SH-SY5Y (cell line): ENCODE results near the gene HOXB4.

ENCODE experiments used
- GATA2 ChIP-seq: IDR thresholded peaks from 2 replicates; pipeline ENCODE4 v1.6.1; 2011; ENCODE audit warnings: mild to moderate bottlenecking, low read depth, low read length
- GATA3 ChIP-seq: IDR thresholded peaks from 2 replicates; pipeline ENCODE4 v1.6.1; 2011; ENCODE audit warnings: low read depth, mild to moderate bottlenecking, low read length, moderate library complexity

Gene HOXB4

GRCh38 chr17:48577946-48578615 is at the start of gene HOXB4:
Gene HOXB4, minus strand, starts transcription at chr17:48578350. Its CDS starts 31 bp downstream, at chr17:48578319.
- TF ChIP-seq GATA3 (no peak), GATA2 (no peak)

GRCh38 chr17:48627118-48627597 is 49.0 kb upstream of the HOXB4 start:
- TF ChIP-seq GATA2 (no peak), GATA3 (no peak)

GRCh38 chr17:48626245-48627117 is 48.3 kb upstream of the HOXB4 start, which contains the start of gene HOXB9:
Gene HOXB9, minus strand, starts transcription at chr17:48626358. Its CDS starts 89 bp downstream, at chr17:48626269.
- TF ChIP-seq GATA3 (no peak), GATA2 (no peak)

- no peak for TF ChIP-seq GATA2
- no peak for TF ChIP-seq GATA3
Measured at GRCh38 chr17:48625495-48626244, 47.5 kb upstream of the HOXB4 start.

GRCh38 chr17:48624544-48625494 is 46.7 kb upstream of the HOXB4 start:
- TF ChIP-seq GATA3 (no peak), GATA2 (no peak)

GRCh38 chr17:48624118-48624517 is 46.0 kb upstream of the HOXB4 start:
- TF ChIP-seq GATA2 (no peak), GATA3 (no peak)

GRCh38 chr17:48623583-48623982 is 45.4 kb upstream of the HOXB4 start:
- TF ChIP-seq GATA2, result no peak
- TF ChIP-seq GATA3, result no peak

GRCh38 chr17:48622857-48623256 is 44.7 kb upstream of the HOXB4 start:
- TF ChIP-seq GATA2, result no peak
- TF ChIP-seq GATA3, result no peak

GRCh38 chr17:48621410-48622392 is 43.6 kb upstream of the HOXB4 start:
- TF ChIP-seq GATA3, result no peak
- no peak for TF ChIP-seq GATA2

GRCh38 chr17:48620461-48621139 is 42.5 kb upstream of the HOXB4 start:
- no peak for TF ChIP-seq GATA3
- TF ChIP-seq GATA2, result no peak

- TF ChIP-seq GATA2 (no peak), GATA3 (no peak)
Measured at GRCh38 chr17:48619826-48620449, 41.8 kb upstream of the HOXB4 start.
